ENCODE results near the gene NANOS2. TPM values are rescaled to one million over a fixed set of nuclear protein-coding genes. Genes with fewer than 3 reads are reported as not detected.

The NANOS2 gene
- total and polyA plus RNA-seq, 2 donors (not counting 1 experiment from before 2014, with no cell fraction given), result not detected

DNA sequence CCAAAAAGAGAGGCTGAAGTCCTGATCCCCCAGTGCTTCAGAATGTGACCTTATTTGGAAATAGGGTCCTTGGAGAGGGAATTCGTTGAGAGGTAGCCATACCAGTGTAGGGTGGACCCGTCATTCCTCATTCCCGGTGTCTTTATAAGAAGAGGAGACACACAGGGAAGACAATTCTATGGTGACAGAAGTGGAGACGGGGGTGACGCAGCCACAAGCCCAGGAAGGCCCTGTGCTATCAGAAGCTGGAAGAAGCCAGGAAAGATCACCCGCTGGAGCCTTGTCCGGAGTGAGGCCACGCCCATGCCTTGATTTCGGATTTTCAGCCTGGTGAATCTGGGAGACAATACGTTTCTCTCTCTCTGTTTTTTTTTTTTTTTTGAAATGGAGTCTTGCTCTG, 9.6 kb downstream of the NANOS2 start:
- Histone ChIP-seq H3K36me3 (ENCODE audit: control insufficient read depth, insufficient read depth, low read length) (peaks cover 2% of the 10 kb centered on the region), H3K9me3 (ENCODE audit: control insufficient read depth, insufficient read depth, low read depth, low read length) (no peaks in the 10 kb centered on the region), H3K27ac (ENCODE audit: insufficient read depth, low read length) (no peak overlapping the region), H3K79me2 (ENCODE audit: control insufficient read depth, insufficient read depth, low read length) (no peaks in the 10 kb centered on the region), H3K27me3 (ENCODE audit: control insufficient read depth, insufficient read depth, low read length) (no peaks in the 10 kb centered on the region), H2AFZ (ENCODE audit: low read length) (no peak overlapping the region), H3K4me3 (replicated peaks in 1 of 4; ENCODE audit: control extremely low read depth in 1 of 4, insufficient read depth in 1 of 4, low read depth in 3 of 4, low read length in 4 of 4) (no peak overlapping the region), H3K4me1 (ENCODE audit: control insufficient read depth, extremely low read depth, insufficient read depth, low read length) (peaks cover 4% of the 10 kb centered on the region), H4K20me1 (ENCODE audit: control insufficient read depth, extremely low read depth, insufficient read depth, low read length) (no peaks in the 10 kb centered on the region), H3K4me2 (ENCODE audit: extremely low read depth, insufficient read depth, low read length) (no peak overlapping the region), H3K9ac (ENCODE audit: insufficient read depth, low read length) (no peak overlapping the region)
- TF ChIP-seq, protein P1, sequence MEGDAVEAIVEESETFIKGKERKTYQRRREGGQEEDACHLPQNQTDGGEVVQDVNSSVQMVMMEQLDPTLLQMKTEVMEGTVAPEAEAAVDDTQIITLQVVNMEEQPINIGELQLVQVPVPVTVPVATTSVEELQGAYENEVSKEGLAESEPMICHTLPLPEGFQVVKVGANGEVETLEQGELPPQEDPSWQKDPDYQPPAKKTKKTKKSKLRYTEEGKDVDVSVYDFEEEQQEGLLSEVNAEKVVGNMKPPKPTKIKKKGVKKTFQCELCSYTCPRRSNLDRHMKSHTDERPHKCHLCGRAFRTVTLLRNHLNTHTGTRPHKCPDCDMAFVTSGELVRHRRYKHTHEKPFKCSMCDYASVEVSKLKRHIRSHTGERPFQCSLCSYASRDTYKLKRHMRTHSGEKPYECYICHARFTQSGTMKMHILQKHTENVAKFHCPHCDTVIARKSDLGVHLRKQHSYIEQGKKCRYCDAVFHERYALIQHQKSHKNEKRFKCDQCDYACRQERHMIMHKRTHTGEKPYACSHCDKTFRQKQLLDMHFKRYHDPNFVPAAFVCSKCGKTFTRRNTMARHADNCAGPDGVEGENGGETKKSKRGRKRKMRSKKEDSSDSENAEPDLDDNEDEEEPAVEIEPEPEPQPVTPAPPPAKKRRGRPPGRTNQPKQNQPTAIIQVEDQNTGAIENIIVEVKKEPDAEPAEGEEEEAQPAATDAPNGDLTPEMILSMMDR (conservative IDR thresholded peaks at IDR 0.05 in 1 of 2, IDR thresholded peaks at IDR 0.05 in 1 of 2; ENCODE audit: low read depth in 1 of 2, low read length in 2 of 2), result no peak
- no peak for TF ChIP-seq EZH2 (IDR thresholded peaks at IDR 0.05; ENCODE audit: low read length, missing control alignments)
- DNase-seq (ENCODE audit: low read depth in 2 of 2), result no peak

GRCh38 chr19:45902651-45903625, 11.6 kb downstream of the NANOS2 start:
- H2AFZ ChIP-seq (ENCODE audit: low read length), result peak overlapping the region; percentile 98
- H3K9me3 ChIP-seq (ENCODE audit: control insufficient read depth, insufficient read depth, low read depth, low read length), result no peaks in the 10 kb centered on the region
- H3K4me3 ChIP-seq (replicated peaks in 1 of 4; ENCODE audit: control extremely low read depth in 1 of 4, insufficient read depth in 1 of 4, low read depth in 3 of 4, low read length in 4 of 4), result peak overlapping the region; percentile 68 to 88 (median 84)
- TF ChIP-seq EZH2 (IDR thresholded peaks at IDR 0.05; ENCODE audit: low read length, missing control alignments), result no peak
- TF ChIP-seq, protein P1 (conservative IDR thresholded peaks at IDR 0.05 in 1 of 2, IDR thresholded peaks at IDR 0.05 in 1 of 2; ENCODE audit: low read depth in 1 of 2, low read length in 2 of 2), result peak in 1 of 2 donors; percentile 2
- no peaks in the 10 kb centered on the region for H3K79me2 ChIP-seq (ENCODE audit: control insufficient read depth, insufficient read depth, low read length)
- H4K20me1 ChIP-seq (ENCODE audit: control insufficient read depth, extremely low read depth, insufficient read depth, low read length), result no peaks in the 10 kb centered on the region
- H3K27me3 ChIP-seq (ENCODE audit: control insufficient read depth, insufficient read depth, low read length), result no peaks in the 10 kb centered on the region
- H3K9ac ChIP-seq (ENCODE audit: insufficient read depth, low read length), result peak overlapping the region; percentile 51
- peak; percentile 89 to 97 for DNase-seq (ENCODE audit: low read depth in 2 of 2)
- peaks cover 3% of the 10 kb centered on the region for H3K36me3 ChIP-seq (ENCODE audit: control insufficient read depth, insufficient read depth, low read length)
- peak overlapping the region; percentile 45 for H3K27ac ChIP-seq (ENCODE audit: insufficient read depth, low read length)
- peaks cover 4% of the 10 kb centered on the region for H3K4me1 ChIP-seq (ENCODE audit: control insufficient read depth, extremely low read depth, insufficient read depth, low read length)
- H3K4me2 ChIP-seq (ENCODE audit: extremely low read depth, insufficient read depth, low read length), result peak overlapping the region; percentile 93

DNA sequence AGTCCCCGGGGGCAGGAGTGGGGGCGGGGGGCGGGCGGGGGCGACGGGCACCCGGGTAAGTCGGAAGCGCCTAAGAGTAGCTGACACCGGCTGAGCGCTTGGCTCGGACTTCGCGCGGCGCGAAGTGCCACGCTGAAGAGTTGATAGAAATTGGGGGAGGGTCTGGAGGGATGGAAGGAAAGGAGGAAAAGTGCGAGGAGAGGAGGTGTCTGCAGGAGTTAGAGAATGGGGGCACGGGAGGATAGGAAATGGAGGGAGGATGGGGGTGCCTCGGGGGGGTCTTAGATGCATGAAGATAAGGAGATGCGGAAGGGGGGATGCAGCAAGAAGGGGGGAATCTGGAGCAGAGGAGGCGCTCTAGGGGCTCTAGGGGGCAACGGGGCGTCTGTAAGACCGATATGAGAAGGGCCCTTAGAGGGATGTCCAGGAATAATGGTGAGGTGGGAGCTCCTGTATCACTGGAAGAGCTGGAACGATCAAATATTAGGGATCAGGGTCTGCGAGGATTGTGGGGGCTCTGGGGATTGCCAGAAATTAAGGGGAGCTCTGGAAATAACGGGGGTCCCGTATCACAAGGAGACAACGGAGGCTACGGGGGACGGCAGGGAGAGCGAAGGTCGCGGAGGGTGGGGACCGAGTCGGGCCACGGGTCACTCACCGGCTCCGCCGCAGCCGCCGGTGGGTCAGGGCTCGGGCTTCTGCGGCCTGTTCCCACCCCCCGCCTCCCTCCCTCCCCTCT, 12.5 kb downstream of the NANOS2 start, which contains the start of gene MYPOP:
MYPOP (minus strand) TSS at position 702 of the 739 bp plus-strand sequence. CDS start 840 bp downstream, outside the sequence.
- TF ChIP-seq, protein P1 (conservative IDR thresholded peaks at IDR 0.05 in 1 of 2, IDR thresholded peaks at IDR 0.05 in 1 of 2; ENCODE audit: low read depth in 1 of 2, low read length in 2 of 2), result no peak
- TF ChIP-seq EZH2 (IDR thresholded peaks at IDR 0.05; ENCODE audit: low read length, missing control alignments), result no peak
- Histone ChIP-seq H3K4me1 (ENCODE audit: control insufficient read depth, extremely low read depth, insufficient read depth, low read length) (peaks cover 4% of the 10 kb centered on the region), H4K20me1 (ENCODE audit: control insufficient read depth, extremely low read depth, insufficient read depth, low read length) (no peaks in the 10 kb centered on the region), H3K27ac (ENCODE audit: insufficient read depth, low read length) (peak within 1 kb of the TSS; percentile 45), H3K27me3 (ENCODE audit: control insufficient read depth, insufficient read depth, low read length) (no peaks in the 10 kb centered on the region), H3K9me3 (ENCODE audit: control insufficient read depth, insufficient read depth, low read depth, low read length) (no peaks in the 10 kb centered on the region), H3K79me2 (ENCODE audit: control insufficient read depth, insufficient read depth, low read length) (no peaks in the 10 kb centered on the region), H3K9ac (ENCODE audit: insufficient read depth, low read length) (peak within 1 kb of the TSS; percentile 51), H3K4me3 (replicated peaks in 1 of 4; ENCODE audit: control extremely low read depth in 1 of 4, insufficient read depth in 1 of 4, low read depth in 3 of 4, low read length in 4 of 4) (peak within 1 kb of the TSS; percentile 83 to 94 (median 87)), H3K4me2 (ENCODE audit: extremely low read depth, insufficient read depth, low read length) (peak within 1 kb of the TSS; percentile 93), H2AFZ (ENCODE audit: low read length) (peak within 1 kb of the TSS; percentile 98), H3K36me3 (ENCODE audit: control insufficient read depth, insufficient read depth, low read length) (peaks cover 3% of the 10 kb centered on the region)
- DNase-seq (ENCODE audit: low read depth in 2 of 2), result no peak

Data from fibroblast of lung (primary cell).